PC-9 (cell line): ENCODE measurements around the gene PCDHGA4.

Experiments
- EZH2 ChIP-seq: fragments of 200-600 bp; sonication (generic); IDR thresholded peaks from 2 replicates; pipeline ENCODE4 v1.8.0; 2017; ENCODE audit warnings: antibody characterized with exemption, low read depth
- TF ChIP-seq, protein P1 (sequence below): fragments of 200-600 bp; sonication (generic); conservative IDR thresholded peaks from 2 replicates; pipeline ENCODE4 v1.6.1; 2017; ENCODE audit warnings: mixed run types, antibody characterized with exemption, mild to moderate bottlenecking, moderate library complexity

- TF ChIP-seq, protein P1, sequence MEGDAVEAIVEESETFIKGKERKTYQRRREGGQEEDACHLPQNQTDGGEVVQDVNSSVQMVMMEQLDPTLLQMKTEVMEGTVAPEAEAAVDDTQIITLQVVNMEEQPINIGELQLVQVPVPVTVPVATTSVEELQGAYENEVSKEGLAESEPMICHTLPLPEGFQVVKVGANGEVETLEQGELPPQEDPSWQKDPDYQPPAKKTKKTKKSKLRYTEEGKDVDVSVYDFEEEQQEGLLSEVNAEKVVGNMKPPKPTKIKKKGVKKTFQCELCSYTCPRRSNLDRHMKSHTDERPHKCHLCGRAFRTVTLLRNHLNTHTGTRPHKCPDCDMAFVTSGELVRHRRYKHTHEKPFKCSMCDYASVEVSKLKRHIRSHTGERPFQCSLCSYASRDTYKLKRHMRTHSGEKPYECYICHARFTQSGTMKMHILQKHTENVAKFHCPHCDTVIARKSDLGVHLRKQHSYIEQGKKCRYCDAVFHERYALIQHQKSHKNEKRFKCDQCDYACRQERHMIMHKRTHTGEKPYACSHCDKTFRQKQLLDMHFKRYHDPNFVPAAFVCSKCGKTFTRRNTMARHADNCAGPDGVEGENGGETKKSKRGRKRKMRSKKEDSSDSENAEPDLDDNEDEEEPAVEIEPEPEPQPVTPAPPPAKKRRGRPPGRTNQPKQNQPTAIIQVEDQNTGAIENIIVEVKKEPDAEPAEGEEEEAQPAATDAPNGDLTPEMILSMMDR, result no peak
- no peak for TF ChIP-seq EZH2
These were observed 17.0 kb downstream of the PCDHGA4 start for GRCh38 chr5:141371572-141372475.
